T-helper 2 cell (primary cell): ENCODE results near the gene MYL1.

ENCODE experiments used
- DNase-seq, 5 experiments: peaks; one replicate each; pipeline versions ENCODE4 v3.0.0 to v3.0.0-alpha.2; 2012 to 2022
- total RNA-seq, 2 donors: gene quantifications; one replicate each; lab custom pipeline; 2026; lab: John Stamatoyannopoulos, UW

MYL1 gene
- total RNA-seq: 0 reads per million in 2 donors

- DNase-seq: no peak
Observed at GRCh38 chr2:210315015-210315788, at the start of gene MYL1. TSS of gene MYL1 (minus strand) at chr2:210315174. CDS start at chr2:210315042, 132 bp downstream.

- DNase-seq: no peak
Observed at GRCh38 chr2:210363876-210364275, 48.9 kb upstream of the MYL1 start.

GRCh38 chr2:210363261-210363660, 48.3 kb upstream of the MYL1 start:
- no peak for DNase-seq

- no peak for DNase-seq
Observed at GRCh38 chr2:210360412-210360811, 45.4 kb upstream of the MYL1 start.

- DNase-seq: no peak
Observed at GRCh38 chr2:210356944-210357343, 42.0 kb upstream of the MYL1 start.

GRCh38 chr2:210337159-210337558, 22.2 kb upstream of the MYL1 start:
- no peak for DNase-seq

GRCh38 chr2:210324906-210325305, 9.9 kb upstream of the MYL1 start:
- DNase-seq: no peak

GRCh38 chr2:210324458-210324857, 9.5 kb upstream of the MYL1 start:
- DNase-seq: no peak

GRCh38 chr2:210323003-210323402, 8.0 kb upstream of the MYL1 start:
- no peak for DNase-seq

GRCh38 chr2:210318891-210319290, 3.9 kb upstream of the MYL1 start:
- DNase-seq: no peak

- DNase-seq: no peak
Observed at GRCh38 chr2:210318486-210318885, 3.5 kb upstream of the MYL1 start.

GRCh38 chr2:210310550-210310949, 4.4 kb downstream of the MYL1 start:
- DNase-seq: no peak

GRCh38 chr2:210309548-210310233, 5.3 kb downstream of the MYL1 start:
- DNase-seq: no peak

GRCh38 chr2:210303498-210303897, 11.5 kb downstream of the MYL1 start:
- DNase-seq: no peak

- no peak for DNase-seq
Observed at GRCh38 chr2:210302326-210302725, 12.6 kb downstream of the MYL1 start.

GRCh38 chr2:210299866-210300373, 15.1 kb downstream of the MYL1 start:
- no peak for DNase-seq

- no peak for DNase-seq
Observed at GRCh38 chr2:210288408-210288807, 26.6 kb downstream of the MYL1 start.

- DNase-seq: no peak
Observed at GRCh38 chr2:210287301-210287700, 27.7 kb downstream of the MYL1 start.

- DNase-seq: no peak
Observed at GRCh38 chr2:210286123-210286680, 28.8 kb downstream of the MYL1 start.

GRCh38 chr2:210277133-210277532, 37.8 kb downstream of the MYL1 start:
- no peak for DNase-seq

- DNase-seq: no peak
Observed at GRCh38 chr2:210271300-210271699, 43.7 kb downstream of the MYL1 start.

GRCh38 chr2:210269148-210269547, 45.8 kb downstream of the MYL1 start:
- no peak for DNase-seq

- no peak for DNase-seq
Observed at GRCh38 chr2:210268281-210268680, 46.7 kb downstream of the MYL1 start.

GRCh38 chr2:210267698-210268097, 47.3 kb downstream of the MYL1 start:
- DNase-seq: no peak
